ENCODE results near the gene CAMTA1.

DNA sequence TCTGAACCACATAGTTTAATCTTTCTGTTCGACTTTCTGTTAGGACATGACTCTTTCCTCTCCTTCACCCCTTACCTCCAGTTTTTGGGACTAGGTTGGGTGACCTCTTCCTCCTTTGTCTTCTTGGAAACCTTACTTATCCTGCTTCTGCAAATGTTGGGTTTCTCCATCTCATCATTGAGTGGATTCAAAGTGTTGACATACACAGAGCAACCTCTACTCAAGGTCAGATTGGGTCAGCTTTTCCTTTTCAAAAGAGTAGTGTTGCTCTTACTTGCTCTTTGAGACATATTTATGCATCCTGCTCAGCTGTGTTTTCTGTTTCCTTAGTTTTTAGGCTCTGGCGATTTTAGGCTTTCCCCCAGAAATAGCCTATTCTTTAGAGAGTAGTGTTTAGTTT, 3.7 kb downstream of the CAMTA1 start:
- TF ChIP-seq, protein P1, sequence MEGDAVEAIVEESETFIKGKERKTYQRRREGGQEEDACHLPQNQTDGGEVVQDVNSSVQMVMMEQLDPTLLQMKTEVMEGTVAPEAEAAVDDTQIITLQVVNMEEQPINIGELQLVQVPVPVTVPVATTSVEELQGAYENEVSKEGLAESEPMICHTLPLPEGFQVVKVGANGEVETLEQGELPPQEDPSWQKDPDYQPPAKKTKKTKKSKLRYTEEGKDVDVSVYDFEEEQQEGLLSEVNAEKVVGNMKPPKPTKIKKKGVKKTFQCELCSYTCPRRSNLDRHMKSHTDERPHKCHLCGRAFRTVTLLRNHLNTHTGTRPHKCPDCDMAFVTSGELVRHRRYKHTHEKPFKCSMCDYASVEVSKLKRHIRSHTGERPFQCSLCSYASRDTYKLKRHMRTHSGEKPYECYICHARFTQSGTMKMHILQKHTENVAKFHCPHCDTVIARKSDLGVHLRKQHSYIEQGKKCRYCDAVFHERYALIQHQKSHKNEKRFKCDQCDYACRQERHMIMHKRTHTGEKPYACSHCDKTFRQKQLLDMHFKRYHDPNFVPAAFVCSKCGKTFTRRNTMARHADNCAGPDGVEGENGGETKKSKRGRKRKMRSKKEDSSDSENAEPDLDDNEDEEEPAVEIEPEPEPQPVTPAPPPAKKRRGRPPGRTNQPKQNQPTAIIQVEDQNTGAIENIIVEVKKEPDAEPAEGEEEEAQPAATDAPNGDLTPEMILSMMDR (IDR thresholded peaks at IDR 0.05; ENCODE audit: borderline replicate concordance, extremely low read depth, low read length, poor library complexity, severe bottlenecking): no peak
- no peak for TF ChIP-seq EZH2 (IDR thresholded peaks at IDR 0.05; ENCODE audit: borderline replicate concordance, low read depth, low read length, severe bottlenecking)

All from DND-41 (cell line).